Caki2 (cell line): ENCODE measurements around the gene BDH2. TPM values are rescaled to one million over a fixed set of nuclear protein-coding genes. Genes with fewer than 3 reads are reported as not detected.
A peak's percentile ranks its signal among the peaks of the same experiment; 100 is the strongest.

Experiments
- DNase-seq: peaks from one replicate; pipeline ENCODE4 v3.0.0-alpha.2; 2015; ENCODE audit warnings: low read depth
- in situ Hi-C: cut with HindIII; loops from 2 replicates; pipeline ENCODE4 v1.10.0; 2016; ENCODE audit warnings: low sequenced_read_pairs, low pct_unique_long_range_greater_than_20kb, mixed read lengths
- total RNA-seq: library from RNA; depleted of rRNA; stranded (reverse); fragments of >200 nt; shearing (Covaris generic); gene quantifications from 2 replicates; pipeline ENCODE4 v1.2.3, GENCODE V29; 2014; ENCODE audit warnings: low replicate concordance

BDH2 gene
- total RNA-seq, 1 experiment from 2014 or later: 54.2 TPM

DNA sequence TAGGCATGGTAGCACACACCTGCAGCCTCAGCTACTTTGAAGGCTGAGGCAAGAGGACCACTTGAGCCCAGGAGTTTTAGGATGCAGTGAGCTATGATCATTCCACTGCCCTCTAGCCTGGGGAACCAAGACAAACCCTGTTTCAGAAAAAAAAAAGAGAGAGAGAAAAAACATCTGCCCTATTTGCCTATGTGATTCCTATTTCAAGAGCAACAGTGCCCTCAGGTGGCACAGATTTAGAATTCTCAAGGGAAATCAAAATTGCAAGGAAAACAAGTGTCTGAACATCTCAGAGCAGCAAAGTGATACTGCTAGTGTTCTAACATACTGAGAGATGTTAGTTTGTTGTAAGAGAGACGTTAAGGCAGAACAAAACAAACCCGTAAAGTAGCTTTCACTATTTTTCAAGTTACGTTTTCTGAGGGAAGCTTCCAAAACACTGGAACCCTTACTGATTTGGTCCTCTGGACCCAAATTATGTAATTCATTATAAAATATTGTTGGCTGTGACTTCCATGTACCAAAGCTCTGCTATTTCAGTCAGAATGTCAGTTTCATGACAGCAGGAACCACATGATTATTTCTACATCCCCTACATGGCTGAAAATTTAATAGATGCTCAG is 7.9 kb downstream of the BDH2 start:
- in situ Hi-C loops: no loop called here
- DNase-seq: peak; percentile 49

DNA sequence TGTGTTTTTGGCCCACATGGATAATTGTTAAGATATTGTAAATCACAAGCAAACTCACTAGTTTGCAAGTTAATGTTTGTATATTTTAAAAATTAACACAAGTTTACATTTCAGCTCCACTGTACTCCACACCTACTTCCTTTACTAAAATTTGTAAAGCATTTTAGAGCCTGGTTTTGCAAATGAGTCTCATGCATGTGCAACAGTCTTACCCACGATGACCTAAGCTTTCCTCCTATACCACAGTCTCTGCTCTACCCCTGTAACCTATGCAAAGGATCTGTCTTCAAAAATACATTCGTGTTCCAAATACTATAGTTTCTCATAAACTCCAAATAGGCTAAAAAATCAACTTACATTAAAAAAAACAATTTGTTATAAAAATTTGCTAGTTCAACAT is 10.2 kb downstream of the BDH2 start:
- in situ Hi-C loops: no loop called here
- no peak for DNase-seq

DNA sequence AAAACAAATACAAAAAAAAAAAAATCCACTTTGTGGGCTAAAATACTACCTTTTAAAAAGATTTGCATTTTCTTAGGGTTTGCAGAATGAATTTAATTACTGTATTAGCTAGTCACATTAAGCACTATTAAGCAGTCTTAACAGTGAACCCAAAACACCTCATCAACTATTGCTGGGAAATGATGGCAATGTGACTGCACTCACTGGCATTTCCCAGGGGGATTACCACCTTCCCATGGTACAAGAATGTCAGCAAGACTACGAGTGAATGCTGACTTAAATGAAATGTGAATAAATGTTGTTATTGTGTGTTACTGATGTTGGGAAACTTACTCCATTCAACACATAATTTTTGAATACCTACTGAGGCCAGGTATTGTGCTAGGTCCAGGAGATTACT is 13.1 kb downstream of the BDH2 start:
- DNase-seq: no peak
- in situ Hi-C loops: no loop called here

DNA sequence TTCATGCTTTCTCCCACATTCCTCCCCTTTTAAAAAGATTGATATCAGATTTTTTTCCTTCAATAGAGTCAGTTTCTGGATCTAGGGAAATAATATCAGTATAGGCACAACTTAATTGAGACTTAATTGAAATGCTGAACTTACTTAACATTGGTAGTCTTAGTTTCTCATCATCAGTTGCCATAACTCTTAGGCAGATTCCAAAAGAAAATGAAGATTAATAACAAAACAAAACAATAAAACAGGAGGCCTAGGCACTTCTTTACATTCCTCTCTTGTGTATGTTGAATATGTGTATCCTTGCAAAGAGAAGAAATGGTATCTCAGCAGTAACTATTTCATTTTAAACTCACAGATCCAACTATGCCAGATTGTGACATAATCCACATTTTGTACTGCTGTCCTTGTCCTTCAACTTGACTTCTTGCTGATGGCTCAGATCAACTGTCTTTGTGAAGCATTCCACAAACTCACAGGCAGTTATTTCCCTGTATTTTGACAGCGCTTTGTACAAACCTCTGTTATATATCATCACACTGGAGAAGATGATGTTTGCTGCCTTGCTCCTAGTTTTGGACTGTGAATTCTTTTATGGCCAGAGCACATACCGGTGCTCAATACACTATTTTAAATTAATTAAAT is 14.0 kb downstream of the BDH2 start:
- DNase-seq: no peak
- in situ Hi-C loops: no loop called here

DNA sequence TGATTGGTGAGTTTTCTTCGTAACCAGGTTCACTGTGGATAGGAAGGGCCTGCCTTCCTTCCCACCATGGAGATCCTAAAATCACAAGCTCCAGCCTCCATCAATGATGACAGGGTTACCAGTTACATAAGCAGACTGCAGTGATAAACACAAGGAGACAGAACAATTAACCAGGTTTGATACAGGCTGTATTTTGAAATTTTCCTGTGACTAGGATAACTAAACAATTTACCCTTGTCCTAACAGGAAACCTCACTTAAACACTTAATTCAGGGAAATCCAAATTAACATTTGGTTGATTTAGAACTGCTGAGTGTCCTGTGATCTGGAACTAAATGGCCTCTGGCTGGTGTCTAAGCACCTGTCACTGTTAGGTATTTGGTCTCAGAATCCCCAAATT is 20.0 kb downstream of the BDH2 start:
- DNase-seq: no peak
- in situ Hi-C loops: no loop called here

DNA sequence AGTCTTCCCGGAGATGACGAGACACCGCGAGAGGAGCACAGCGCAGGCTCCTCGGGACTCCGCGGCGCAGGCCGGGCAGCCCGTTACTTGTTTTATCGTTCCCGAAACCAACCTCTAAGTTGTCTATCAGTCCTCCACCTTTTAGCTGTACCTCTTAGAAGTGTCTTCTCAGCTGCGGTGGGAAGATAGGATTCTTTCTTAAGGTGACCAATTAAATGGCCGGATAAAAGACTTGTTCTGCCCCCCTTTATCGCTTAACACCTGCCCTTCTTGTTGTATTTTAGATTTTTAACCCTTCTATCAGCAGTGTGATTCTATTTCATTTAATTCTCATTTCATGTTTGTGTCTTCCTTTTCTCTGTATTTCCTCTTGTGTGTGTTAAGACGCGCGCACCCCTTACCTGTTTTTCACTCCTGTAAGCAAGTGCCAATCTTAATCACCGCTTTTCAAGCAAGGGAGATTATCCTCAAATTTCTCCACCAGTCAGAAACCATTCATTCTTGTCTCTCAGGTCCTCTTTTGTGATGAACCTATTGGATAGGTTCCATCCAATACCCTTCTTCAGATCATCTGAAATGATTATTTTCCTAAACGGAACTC is 22.8 kb downstream of the BDH2 start, which contains the start of gene SLC9B2:
Gene SLC9B2, minus strand, starts transcription at position 15 of the 601 bp plus-strand sequence. CDS start 9,211 bp downstream, outside the sequence.
- in situ Hi-C loops: no loop called here
- DNase-seq: no peak

DNA sequence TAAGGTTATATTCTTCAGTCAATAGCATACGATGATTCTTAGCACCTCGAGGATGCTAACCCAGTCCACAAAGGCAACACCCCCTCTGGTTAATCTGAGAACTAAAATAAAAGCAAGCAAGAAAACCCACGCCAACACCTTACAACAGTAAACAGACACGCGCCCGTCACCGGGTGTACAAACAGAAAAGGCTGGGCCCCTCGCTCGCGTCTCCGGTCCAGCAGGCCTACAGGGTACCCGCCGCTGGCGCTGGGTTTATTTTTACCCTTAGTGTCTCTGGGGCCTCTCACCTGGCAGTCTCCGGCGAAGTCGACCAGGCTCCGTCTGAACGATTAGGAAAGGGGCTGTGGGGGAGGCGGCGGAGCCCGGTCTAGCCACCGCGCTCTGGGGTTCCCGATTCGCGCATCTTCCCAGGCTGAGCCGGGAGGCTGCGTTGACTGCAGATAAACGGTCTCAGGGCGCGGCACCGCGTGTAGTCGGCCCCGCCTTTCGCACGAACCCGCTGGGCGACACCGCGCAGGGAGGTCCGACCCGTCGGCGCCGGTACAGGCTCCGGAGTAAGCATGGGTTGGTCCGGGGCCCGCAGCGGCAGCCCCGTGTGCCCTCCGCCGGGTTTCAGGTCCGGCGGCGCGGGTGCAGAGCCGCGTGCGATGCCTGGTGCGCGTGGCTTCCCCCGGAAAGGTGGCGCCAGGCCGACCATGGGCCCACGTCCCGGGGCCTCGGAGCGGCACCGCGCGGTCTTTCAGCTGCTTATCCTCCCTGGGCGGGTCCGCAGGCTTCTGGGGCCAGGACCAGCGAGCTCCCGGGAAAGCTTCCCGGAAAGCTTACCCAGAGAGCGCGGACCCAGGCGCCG is 23.5 kb downstream of the BDH2 start:
- in situ Hi-C loops: no loop called here
- DNase-seq: no peak

DNA sequence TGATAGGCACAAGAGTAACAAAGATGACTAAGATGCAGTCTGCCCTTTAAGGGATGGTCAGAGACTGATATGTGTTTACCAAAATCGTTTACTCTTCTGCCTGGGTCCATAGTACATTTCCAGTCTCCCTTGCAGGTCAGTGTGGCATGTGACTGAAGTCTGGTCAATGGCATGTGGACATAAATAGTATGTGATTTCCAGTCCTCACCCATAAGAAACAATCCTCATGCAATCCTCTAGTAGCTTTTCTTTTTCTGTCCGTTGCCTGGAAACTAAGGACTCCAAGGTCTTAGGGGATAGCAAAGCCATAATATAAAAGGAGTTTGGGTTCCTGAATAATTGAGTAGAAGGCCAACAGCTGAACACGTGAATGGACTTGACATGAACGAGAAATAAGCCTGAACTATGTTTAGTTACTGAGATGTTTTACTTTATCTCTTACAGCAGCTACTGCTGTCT is 24.2 kb downstream of the BDH2 start:
- in situ Hi-C loops: no loop called here
- DNase-seq: no peak

DNA sequence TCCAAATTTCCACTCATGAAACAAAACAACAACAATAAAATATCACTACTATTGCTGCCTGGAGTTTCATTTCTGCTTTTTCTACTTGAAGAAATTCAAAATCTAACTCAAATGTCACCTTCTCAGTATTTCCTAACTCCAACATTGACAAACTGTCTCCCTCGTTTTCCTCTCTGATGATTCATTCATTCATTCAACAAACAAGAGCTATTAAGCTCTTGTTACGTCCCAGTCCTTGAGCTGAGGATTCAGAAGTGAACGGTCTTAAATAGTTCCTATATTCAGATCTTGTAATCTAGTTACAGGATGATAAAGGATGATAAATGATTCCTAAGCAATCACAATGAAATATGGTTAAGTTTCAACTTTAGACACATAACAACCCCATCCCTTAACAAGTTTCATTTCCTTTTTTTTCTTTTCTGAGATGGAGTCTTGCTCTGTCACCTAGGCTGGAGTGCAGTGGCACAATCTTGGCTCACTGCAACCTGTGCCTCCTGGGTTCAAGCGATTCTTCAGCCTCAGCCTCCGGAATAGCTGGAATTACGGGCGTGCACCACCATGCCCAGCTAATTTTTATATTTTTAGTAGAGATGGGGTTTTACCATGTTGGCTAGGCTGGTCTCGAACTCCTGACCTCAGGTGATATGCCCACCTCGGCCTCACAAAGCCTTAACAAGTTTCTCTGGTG is 24.7 kb downstream of the BDH2 start:
- DNase-seq: no peak
- in situ Hi-C loops: no loop called here

DNA sequence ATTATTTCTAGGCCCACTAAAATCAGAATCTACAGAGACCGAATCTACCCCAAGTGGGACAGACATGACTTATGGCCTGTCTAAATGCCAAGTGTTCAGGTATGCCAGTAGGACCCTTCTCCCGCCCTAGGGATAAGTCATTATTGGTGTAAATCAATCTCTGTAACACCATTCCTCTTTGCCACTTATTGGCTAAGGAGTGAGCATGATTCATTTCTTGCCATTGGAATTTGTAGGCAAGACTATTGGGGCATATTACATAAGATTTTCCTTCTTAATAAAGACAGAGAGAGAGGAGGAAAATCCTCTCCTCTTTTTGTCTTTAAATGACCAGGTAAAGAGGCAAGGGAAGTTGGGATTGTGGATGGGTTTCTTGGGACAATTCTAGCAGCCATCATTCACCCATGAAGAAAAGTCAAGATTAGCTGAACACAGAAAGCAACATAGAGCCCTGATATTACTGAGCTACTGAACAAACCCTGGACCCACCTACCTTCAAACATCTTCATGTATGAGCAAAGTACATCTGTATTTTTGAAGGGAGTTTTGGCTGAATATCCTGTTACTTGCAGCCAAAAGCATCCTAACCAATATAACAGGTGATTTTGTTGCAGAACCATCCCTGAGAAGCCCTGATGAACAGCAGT is 25.7 kb downstream of the BDH2 start:
- in situ Hi-C loops: no loop called here
- DNase-seq: no peak

DNA sequence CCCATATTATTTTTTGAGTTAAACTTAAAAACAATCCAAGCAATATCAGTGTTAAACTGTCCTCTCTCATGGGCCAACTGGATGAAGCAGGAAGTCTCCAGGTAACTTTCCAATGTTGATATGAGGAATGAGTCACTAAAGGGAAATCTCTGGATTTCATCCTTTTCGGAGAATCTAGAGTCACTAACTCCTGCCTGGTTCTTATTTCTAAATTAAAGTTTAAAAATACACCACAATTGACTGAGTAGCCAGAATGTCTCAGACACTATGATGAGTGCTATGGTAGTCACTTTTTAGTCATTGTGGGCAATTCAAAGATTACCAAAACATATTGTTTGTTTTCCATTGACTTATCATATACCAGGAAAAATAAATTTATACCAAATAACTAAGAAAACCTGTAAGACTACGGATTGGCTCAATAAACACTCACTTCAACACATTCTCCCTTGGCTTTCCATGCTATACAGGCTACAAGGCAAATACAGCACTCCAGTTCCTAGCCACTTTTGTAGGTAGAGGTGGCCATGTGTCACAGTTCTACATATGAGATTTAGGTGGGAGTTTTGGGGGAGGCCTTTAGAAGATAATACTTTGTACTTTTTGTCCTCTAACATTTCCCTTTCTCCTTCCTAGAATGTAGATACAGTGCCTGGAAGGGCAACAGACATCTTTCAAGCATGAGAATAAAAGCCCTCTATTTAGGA is 31.6 kb downstream of the BDH2 start:
- DNase-seq: no peak
- in situ Hi-C loops: no loop called here

DNA sequence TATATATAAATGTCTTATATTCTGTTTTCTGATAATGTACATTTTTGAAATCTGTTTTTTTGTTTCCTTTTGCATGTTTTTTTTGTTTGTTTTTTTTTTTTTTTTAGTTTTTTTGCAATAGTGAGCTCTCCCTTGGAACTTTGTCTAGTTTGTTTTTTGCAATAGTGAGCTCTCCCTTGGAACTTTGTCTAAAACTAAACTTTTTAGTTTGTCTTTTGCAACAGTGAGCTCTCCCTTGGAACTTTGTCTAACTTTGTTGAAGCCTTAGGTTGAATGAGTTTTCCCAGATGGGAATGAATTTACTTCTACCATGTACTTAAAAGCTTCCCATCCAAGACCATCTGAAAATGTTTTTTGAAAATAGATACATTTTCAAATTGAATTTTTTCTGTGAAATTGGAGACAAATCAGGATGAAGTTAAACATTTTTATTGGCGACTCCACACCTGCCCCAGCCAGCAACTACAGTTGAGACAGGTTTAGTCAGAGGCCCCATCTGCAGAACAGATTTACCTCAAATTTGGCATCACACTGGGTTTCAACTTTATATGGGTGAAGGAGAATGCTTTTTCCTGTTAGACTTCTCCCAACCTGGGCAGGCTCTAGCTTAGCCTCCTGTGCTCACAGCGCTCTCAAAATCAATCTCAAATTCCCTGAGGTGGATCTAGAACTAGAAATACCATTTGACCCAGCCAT is 39.0 kb downstream of the BDH2 start:
- in situ Hi-C loops: no loop called here

DNA sequence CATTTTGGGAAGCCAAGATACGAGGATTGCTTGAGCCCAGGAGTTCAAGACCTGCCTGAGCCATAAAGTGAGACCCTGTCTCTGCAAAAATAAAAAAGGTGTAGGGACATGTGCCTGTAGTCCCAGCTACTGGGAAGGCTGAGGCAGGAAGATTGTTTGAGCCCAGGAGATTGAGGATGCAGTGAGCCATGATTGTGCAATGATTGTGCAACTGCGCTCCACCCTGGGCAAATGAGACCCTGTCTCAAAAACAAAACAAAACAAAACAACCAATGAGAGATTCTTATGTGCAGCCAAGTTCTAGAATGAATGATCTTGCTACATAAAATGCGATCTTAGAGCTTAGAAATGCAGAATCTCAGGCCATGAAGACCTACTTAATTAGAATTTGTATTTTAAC is 45.6 kb downstream of the BDH2 start:
- in situ Hi-C loops: no loop called here
- DNase-seq: no peak

More for the DNA sequence above, 39.0 kb downstream of the BDH2 start:
- DNase-seq: no peak

DNA sequence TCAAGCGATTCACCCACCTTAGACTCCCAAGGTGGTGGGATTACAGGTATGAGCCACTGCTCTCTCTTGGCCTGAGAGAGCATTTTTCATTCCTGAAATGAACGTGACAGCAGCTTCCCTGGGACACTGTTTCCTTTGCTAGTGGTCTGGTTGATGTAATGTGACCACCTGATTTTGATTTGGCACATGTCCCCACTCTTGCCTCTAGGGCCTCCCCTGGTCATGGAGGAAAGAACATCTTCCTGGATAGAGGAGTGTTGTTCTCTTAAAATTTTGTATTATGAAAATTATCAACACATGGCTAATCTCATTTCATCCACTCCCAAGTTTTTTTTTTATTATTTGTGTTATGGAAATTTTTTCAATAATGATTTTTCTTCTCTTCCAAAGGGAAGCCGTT is 46.9 kb downstream of the BDH2 start:
- in situ Hi-C loops: no loop called here
- no peak for DNase-seq

DNA sequence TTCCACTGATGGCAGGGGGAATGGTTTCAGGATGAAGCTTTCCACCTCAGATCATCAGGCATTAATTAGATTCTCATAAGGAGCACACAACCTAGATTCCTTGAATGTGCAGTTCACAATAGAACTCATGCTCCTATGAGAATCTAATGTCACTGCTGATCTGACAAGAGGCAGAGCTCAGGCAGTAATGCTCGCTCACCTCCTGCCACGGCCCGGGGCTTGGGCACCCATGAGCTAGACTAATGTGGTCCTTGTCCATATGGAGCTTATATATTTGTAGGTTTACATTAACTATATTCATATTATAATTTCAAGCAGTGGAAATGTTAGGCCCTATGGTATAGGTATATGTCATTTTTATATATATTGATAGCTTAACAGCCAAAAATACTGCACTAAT is 47.5 kb downstream of the BDH2 start:
- in situ Hi-C loops: no loop called here
- DNase-seq: no peak

DNA sequence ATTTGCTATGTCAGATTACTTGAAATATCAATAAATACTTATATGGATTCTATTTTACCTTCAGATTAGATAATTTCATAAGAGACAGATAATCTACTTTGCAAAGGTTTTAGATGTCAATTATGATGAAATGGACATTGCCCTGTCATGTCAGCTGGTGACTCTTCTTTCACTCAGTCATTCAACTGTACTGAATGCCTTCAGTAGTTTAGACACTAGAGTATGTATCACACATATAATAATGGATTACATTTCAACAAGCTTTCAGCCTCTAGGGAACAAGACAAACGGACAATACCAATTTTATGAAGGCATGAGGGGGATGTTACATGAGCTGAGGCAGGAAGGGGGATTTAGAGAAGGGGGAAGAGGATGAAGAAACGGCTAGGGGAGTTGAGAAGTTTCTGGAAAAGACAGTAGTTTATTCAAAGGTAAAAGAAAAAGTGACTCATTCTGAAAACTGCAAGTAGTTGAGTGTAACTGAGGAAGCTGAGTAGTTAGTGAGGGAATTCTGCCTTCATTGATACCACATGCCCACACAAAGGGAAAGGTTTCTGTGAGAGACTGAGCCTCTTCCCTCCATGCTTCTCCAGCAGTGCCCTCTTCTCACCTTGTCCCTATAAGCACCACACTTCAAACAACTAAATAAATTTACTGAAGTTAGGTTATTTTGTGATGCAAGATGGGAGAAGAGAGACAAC is 48.7 kb downstream of the BDH2 start:
- in situ Hi-C loops: no loop called here

More for the DNA sequence above, 48.7 kb downstream of the BDH2 start:
- no peak for DNase-seq
